ENCODE measurements around the gene C16orf95. TPM values are rescaled to one million over a fixed set of nuclear protein-coding genes. Genes with fewer than 3 reads are reported as not detected.

C16orf95 gene
- total and polyA plus RNA-seq, 2 of the 4 experiments (the other 2 are of a cell fraction) = 2.0 to 4.7 TPM

- Histone ChIP-seq H2BK15ac (ENCODE audit: low read depth, low read length) (no peak overlapping the region), H3K4me1 (ENCODE audit: control insufficient read depth, insufficient read depth, low read length) (peaks cover 5% of the 10 kb centered on the region), H3K79me1 (ENCODE audit: low read depth in 1 of 2, low read length in 2 of 2) (peaks cover 11 to 33% of the 10 kb centered on the region in 2 experiments; a peak in 3 of 4 replicates), H2AFZ (replicated peaks; ENCODE audit: low read length, poor library complexity) (peak overlapping the region; percentile 99), H4K91ac (ENCODE audit: insufficient read depth, low read depth, low read length) (no peak overlapping the region), H2AK9ac (replicated peaks; ENCODE audit: low read depth, low read length, poor library complexity) (peak overlapping the region; percentile 21), H3K9ac (ENCODE audit: low read depth, low read length) (no peak overlapping the region), H3K4me2 (ENCODE audit: low read depth, low read length) (peak overlapping the region; percentile 72; the same call in 1 of the 2 replicates), H3K9me1 (ENCODE audit: insufficient read depth, low read length) (peaks cover 13% of the 10 kb centered on the region), H3K23ac (ENCODE audit: low read depth, low read length) (no peak overlapping the region), H4K20me1 (ENCODE audit: insufficient read depth, low read length) (peaks cover 5% of the 10 kb centered on the region; the same call in 1 of the 2 replicates), H2AK5ac (ENCODE audit: low read depth, low read length) (peak overlapping the region; percentile 63), H3K27me3 (ENCODE audit: control insufficient read depth, insufficient read depth, low read length) (no peaks in the 10 kb centered on the region), H3K9me3 (ENCODE audit: control insufficient read depth, insufficient read depth, low read length) (no peaks in the 10 kb centered on the region), H4K5ac (ENCODE audit: low read depth, low read length) (no peak overlapping the region), H3K4me3 (ENCODE audit: insufficient read depth, low read depth, low read length) (peak overlapping the region; percentile 84; the same call in 1 of the 2 replicates), H3K27ac (ENCODE audit: insufficient read depth, low read length) (no peak overlapping the region), H2BK5ac (ENCODE audit: low read depth, low read length, poor library complexity, severe bottlenecking) (no peak overlapping the region), H2BK120ac (ENCODE audit: low read depth, low read length) (no peak overlapping the region), H4K8ac (ENCODE audit: low read depth in 2 of 2, low read length in 2 of 2) (peak overlapping the region; percentile 45 to 95), H3K18ac (ENCODE audit: low read depth, low read length) (no peak overlapping the region), H3K4ac (ENCODE audit: low read depth, low read length) (peak overlapping the region; percentile 80; the same call in 1 of the 2 replicates), H3K36me3 (ENCODE audit: control insufficient read depth, insufficient read depth, low read length) (no peaks in the 10 kb centered on the region), H3K56ac (ENCODE audit: extremely low read depth, insufficient read depth, low read length) (no peak overlapping the region), H3K14ac (replicated peaks; ENCODE audit: low read depth, low read length) (no peak overlapping the region), H2BK20ac (ENCODE audit: low read depth, low read length) (no peak overlapping the region)
- dilution Hi-C loops (cut with HindIII; ENCODE audit: low sequenced_read_pairs, unreplicated experiment) = no loop called here
- intact Hi-C loops (cut with micrococcal nuclease) = loop anchor here (10.0 kb wide), 1 partner anchor 318 kb away; no protein-coding TSS in a partner anchor
- no CpG with 5 or more reads among the region's 4 CpGs for WGBS, 2 experiments (ENCODE audit: extremely low coverage in 2 of 2, insufficient read length in 1 of 2)
- no peak for ATAC-seq (ENCODE audit: low read depth)
- CTCF ChIA-PET = no interaction called here
- BruUV-seq (replicated peaks) = no TSS peak
- no peak for DNase-seq
- TF ChIP-seq RFX5 (IDR thresholded peaks at IDR 0.05; ENCODE audit: low read depth, low read length) = no peak
- TF ChIP-seq FOS (IDR thresholded peaks at IDR 0.05; ENCODE audit: low read depth, low read length) = no peak
- no peak for TF ChIP-seq BHLHE40 (IDR thresholded peaks at IDR 0.05; ENCODE audit: low read depth, low read length)
- TF ChIP-seq NFE2L2 (IDR thresholded peaks at IDR 0.05; ENCODE audit: low read depth, low read length) = no peak
- TF ChIP-seq CHD1 (IDR thresholded peaks at IDR 0.05; ENCODE audit: low read depth, low read length) = no peak
- no peak for TF ChIP-seq USF2 (IDR thresholded peaks at IDR 0.05; ENCODE audit: low read depth, low read length)
- TF ChIP-seq RAD21 (IDR thresholded peaks at IDR 0.05; ENCODE audit: low read length) = no peak
- TF ChIP-seq CEBPB (IDR thresholded peaks at IDR 0.05; ENCODE audit: low read depth, low read length) = no peak
- no peak for TF ChIP-seq POLR2A (IDR thresholded peaks at IDR 0.05; ENCODE audit: low read depth, low read length)
- TF ChIP-seq CTCF (conservative IDR thresholded peaks at IDR 0.05; ENCODE audit: low read depth, low read length) = no peak
- TF ChIP-seq RCOR1 (IDR thresholded peaks at IDR 0.05; ENCODE audit: insufficient replicate concordance, low read length) = no peak
- no peak for TF ChIP-seq SMC3 (IDR thresholded peaks at IDR 0.05; ENCODE audit: low read depth, low read length)
- TF ChIP-seq MAFK (IDR thresholded peaks at IDR 0.05; ENCODE audit: low read depth, low read length) = no peak
- POLR2A ChIA-PET (ENCODE audit: unreplicated experiment) = no interaction called here
- in situ Hi-C loops (cut with MboI; ENCODE audit: low sequenced_read_pairs) = no loop called here
Observed at GRCh38 chr16:87316450-87316922, 706 bp downstream of the C16orf95 start.

All from IMR-90 (cell line).